ENCODE results near the gene SUSD4. TPM values are rescaled to one million over a fixed set of nuclear protein-coding genes. Genes with fewer than 3 reads are reported as not detected.

The SUSD4 gene
- total RNA-seq, result under 0.01 and 0.09 TPM in 2 replicates

GRCh38 chr1:223363856-223364684 lies at the start of gene SUSD4:
SUSD4 (minus strand) TSS chr1:223364176; CDS start chr1:223363425, 751 bp downstream.

GRCh38 chr1:223393275-223394214 lies 29.6 kb upstream of the SUSD4 start, which contains the start of gene CCDC185:
CCDC185 (plus strand) TSS chr1:223393415; CDS start chr1:223393476, 61 bp downstream.

Other genes with a start within 250 kb of the SUSD4 start
- 0.14 TPM in 1 of 2 replicates, not detected in the other for gene TLR5, start 220.9 kb downstream of the SUSD4 start, total RNA-seq
- gene CCDC185, start 29.2 kb upstream of the SUSD4 start, total RNA-seq, result not detected in 2 replicates